COLO829 (cell line): ENCODE results near the gene STAC2.

ENCODE experiments used
- DNase-seq: peaks from one replicate; pipeline ENCODE4 v3.0.0; 2012; ENCODE audit warnings: low spot score

Gene STAC2

DNA sequence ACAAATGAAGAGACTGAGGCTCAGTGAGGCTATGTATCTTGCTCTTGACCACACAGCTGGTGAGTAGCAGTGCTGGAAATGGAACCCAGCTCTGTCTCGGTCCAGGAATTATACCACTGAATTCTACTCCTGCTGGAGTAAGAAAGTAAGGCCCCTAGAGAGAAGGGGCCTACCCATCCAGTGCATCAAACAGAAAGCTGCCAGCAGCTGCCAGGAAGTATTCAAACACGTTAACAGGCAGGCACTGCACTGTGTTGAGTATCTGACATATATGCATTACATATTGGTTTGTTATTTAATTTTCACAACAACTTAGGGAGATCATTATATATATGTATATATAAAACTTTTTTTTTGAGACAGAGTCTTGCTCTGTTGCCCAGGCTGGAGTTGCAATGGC, 63.8 kb downstream of the STAC2 start:
- no peak for DNase-seq
